ENCODE results near the gene SDC1.
"Not testable (repeated sequence)": the region's sequence is repeated elsewhere in the genome, so short reads cannot be mapped to it uniquely, and the experiment has no call there.

Gene SDC1

GRCh38 chr2:20198796-20199632 is 25.9 kb downstream of the SDC1 start:
- Mint-ChIP-seq H3K9me3 (ENCODE audit: low read depth) (no peaks in the 10 kb centered on the region), H3K27me3 (peaks cover 2% of the 10 kb centered on the region), H3K27ac (no peak overlapping the region), H3K36me3 (no peaks in the 10 kb centered on the region), H3K4me1 (ENCODE audit: low read depth) (no peaks in the 10 kb centered on the region), H3K4me3 (no peak overlapping the region)

DNA sequence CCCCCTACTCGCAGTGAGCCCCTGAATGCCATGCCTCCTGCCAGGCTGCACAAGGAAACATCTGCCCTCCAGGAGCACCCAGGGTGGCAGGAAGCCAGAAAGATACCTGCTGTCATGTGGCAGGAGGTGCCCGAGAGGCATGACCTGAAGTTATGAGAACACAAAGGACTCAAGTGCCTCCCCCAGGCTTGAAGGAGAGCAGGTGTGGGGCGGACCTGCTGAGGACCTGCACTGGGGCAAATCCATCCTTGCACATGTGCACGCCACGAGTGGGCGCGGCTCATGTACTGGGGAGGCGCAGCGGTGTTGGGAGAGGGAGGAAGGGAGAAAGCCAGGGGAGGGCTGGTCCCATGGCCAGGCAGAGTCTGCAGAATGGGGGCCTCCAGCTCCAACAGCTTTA is 26.9 kb downstream of the SDC1 start:
- no peaks in the 10 kb centered on the region for H3K4me1 Mint-ChIP-seq (ENCODE audit: low read depth)
- H3K9me3 Mint-ChIP-seq (ENCODE audit: low read depth) = no peaks in the 10 kb centered on the region
- no peak overlapping the region for H3K27ac Mint-ChIP-seq
- peaks cover 2% of the 10 kb centered on the region for H3K27me3 Mint-ChIP-seq
- no peaks in the 10 kb centered on the region for H3K36me3 Mint-ChIP-seq
- no peak overlapping the region for H3K4me3 Mint-ChIP-seq

DNA sequence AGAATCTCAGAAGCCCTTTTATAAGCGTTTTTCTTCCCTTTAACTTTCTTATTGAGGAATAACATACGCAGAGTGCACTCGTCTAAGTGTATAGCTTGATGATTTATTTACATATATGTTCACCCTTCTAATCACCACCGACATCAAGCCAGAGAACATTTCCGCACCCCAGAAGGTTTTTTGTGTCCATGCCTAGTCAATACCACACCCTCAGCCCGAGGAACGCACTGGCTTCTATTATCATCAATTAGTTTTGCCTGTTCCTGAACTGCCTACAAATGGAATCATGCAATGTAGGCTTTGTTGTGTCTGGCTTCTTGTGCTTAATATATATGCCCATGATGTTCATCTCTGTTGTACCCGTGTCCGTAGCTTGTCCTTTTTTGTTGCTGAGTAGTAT is 27.7 kb downstream of the SDC1 start:
- Mint-ChIP-seq H3K36me3 (no peaks in the 10 kb centered on the region), H3K9me3 (ENCODE audit: low read depth) (no peaks in the 10 kb centered on the region), H3K27ac (no peak overlapping the region), H3K4me1 (ENCODE audit: low read depth) (no peaks in the 10 kb centered on the region), H3K4me3 (no peak overlapping the region), H3K27me3 (peaks cover 2% of the 10 kb centered on the region)

DNA sequence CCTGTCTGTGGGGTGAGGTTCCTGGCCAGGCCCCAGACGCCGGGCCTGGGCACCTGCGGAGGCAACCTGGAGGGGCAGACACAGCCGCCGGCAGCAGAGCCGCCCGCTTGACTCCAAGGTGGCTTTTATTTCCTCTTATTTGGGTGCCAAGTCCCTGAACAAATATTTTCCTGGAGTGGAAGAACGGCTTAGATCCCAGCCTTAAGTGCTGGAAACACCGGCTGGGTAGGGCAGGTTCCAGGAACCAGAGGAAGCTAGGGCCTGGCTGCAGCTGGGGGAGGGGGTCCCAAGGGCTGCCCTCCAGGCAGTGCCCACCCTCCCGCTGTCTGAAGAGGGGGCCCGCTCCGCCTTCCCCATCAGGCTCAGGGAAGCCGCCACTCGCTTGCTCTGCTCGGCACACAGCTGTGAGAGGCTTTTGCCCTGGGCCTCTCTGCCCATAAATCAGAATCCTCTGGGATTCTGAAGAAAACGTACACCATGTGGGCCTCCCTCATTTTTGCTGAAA is 28.2 kb downstream of the SDC1 start:
- no peaks in the 10 kb centered on the region for H3K9me3 Mint-ChIP-seq (ENCODE audit: low read depth)

DNA sequence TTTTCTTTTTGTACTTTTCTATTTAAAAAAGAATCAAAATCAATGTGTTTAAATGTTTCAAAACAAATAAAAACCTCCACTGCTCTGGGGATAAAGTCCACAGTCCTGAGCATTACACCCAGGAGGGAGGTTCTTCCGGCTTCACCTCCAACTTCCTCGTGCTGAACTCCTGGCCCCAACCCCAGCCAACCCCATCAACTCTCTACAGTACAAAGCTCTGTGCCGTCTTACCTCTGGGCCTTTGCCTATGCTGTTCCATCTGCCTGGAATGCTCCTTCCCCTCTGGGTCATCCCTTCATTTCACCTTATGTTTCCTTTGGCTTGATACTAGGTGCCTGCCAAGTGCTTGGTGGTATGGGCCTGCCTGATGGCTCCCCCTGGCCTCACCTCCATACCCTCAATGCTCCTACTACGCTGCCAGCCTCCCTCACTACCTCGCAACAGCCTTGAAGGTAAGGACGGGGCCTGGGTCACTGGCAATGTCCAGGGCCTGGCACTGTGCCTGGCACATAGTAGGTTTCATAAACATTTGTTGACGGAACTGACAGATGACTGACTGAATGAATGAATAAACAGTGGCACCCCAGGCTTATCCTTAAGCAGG is 28.8 kb downstream of the SDC1 start:
- no peak overlapping the region for H3K27ac Mint-ChIP-seq
- H3K9me3 Mint-ChIP-seq (ENCODE audit: low read depth) = no peaks in the 10 kb centered on the region
- peaks cover 2% of the 10 kb centered on the region for H3K27me3 Mint-ChIP-seq
- H3K4me1 Mint-ChIP-seq (ENCODE audit: low read depth) = no peaks in the 10 kb centered on the region
- H3K36me3 Mint-ChIP-seq = no peaks in the 10 kb centered on the region
- H3K4me3 Mint-ChIP-seq = no peak overlapping the region

More for the DNA sequence above, 28.2 kb downstream of the SDC1 start:
- Mint-ChIP-seq H3K4me3 (no peak overlapping the region), H3K4me1 (ENCODE audit: low read depth) (no peaks in the 10 kb centered on the region), H3K36me3 (no peaks in the 10 kb centered on the region), H3K27me3 (peaks cover 2% of the 10 kb centered on the region), H3K27ac (no peak overlapping the region)

GRCh38 chr2:20195431-20196033 is 29.4 kb downstream of the SDC1 start:
- Mint-ChIP-seq H3K4me3 (no peak overlapping the region), H3K27ac (no peak overlapping the region), H3K36me3 (no peaks in the 10 kb centered on the region), H3K9me3 (ENCODE audit: low read depth) (no peaks in the 10 kb centered on the region), H3K27me3 (peaks cover 2% of the 10 kb centered on the region), H3K4me1 (ENCODE audit: low read depth) (no peaks in the 10 kb centered on the region)

GRCh38 chr2:20195016-20195411 is 29.9 kb downstream of the SDC1 start:
- H3K4me3 Mint-ChIP-seq; H3K27me3 Mint-ChIP-seq; H3K36me3 Mint-ChIP-seq; H3K9me3 Mint-ChIP-seq (ENCODE audit: low read depth); H3K27ac Mint-ChIP-seq; H3K4me1 Mint-ChIP-seq (ENCODE audit: low read depth): not testable (repeated sequence)

GRCh38 chr2:20194097-20195015 is 30.6 kb downstream of the SDC1 start:
- Mint-ChIP-seq H3K27ac (no peak overlapping the region), H3K9me3 (ENCODE audit: low read depth) (no peaks in the 10 kb centered on the region), H3K36me3 (no peaks in the 10 kb centered on the region), H3K27me3 (peaks cover 2% of the 10 kb centered on the region), H3K4me1 (ENCODE audit: low read depth) (no peaks in the 10 kb centered on the region), H3K4me3 (no peak overlapping the region)

DNA sequence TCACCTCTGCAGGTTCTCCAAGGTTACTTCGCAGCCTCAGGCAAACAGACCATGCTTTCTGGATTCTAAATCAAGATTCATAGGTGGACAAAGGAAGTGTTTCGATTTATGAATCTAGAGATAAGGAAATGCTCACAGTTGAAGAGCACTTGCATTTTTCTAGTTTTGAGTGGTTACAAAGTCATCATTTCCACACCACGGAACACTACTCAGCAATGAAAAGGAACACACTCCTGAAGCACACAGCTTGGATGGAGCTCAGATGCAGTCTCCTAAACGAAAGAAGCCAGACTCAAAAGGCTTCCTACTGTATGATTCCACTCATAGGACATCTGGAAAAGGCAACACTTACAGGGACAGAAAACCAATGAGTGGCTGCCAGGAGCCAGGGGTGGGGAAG is 31.7 kb downstream of the SDC1 start:
- no peak overlapping the region for H3K4me3 Mint-ChIP-seq
- H3K27me3 Mint-ChIP-seq = no peaks in the 10 kb centered on the region
- no peaks in the 10 kb centered on the region for H3K4me1 Mint-ChIP-seq (ENCODE audit: low read depth)
- H3K27ac Mint-ChIP-seq = no peak overlapping the region
- H3K9me3 Mint-ChIP-seq (ENCODE audit: low read depth) = no peaks in the 10 kb centered on the region
- H3K36me3 Mint-ChIP-seq = no peaks in the 10 kb centered on the region

DNA sequence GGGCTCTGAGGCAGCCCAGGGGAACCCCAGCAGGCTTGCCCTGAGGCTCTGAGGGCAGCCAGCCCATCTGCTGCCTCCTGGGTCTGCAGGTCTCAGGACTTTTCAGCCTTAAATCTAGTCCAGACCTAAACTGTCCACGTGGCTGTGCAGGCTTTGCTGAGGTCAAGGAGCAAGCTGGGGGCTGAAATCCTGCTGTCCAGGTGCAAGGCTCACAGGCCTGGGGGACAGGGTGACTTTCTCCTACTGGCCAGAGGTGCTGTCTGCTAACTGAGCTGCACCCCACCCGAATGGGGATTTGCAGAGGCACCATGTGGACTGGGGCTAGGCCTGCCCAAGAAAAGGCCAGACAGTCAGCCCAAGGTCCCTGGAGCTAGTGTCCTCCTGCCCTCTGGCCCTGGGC is 32.1 kb downstream of the SDC1 start:
- Mint-ChIP-seq H3K9me3 (ENCODE audit: low read depth) (no peaks in the 10 kb centered on the region), H3K4me1 (ENCODE audit: low read depth) (no peaks in the 10 kb centered on the region), H3K27ac (no peak overlapping the region), H3K4me3 (no peak overlapping the region), H3K36me3 (no peaks in the 10 kb centered on the region), H3K27me3 (no peaks in the 10 kb centered on the region)

GRCh38 chr2:20191714-20192569 is 33.0 kb downstream of the SDC1 start:
- Mint-ChIP-seq H3K27ac (no peak overlapping the region), H3K27me3 (no peaks in the 10 kb centered on the region)

DNA sequence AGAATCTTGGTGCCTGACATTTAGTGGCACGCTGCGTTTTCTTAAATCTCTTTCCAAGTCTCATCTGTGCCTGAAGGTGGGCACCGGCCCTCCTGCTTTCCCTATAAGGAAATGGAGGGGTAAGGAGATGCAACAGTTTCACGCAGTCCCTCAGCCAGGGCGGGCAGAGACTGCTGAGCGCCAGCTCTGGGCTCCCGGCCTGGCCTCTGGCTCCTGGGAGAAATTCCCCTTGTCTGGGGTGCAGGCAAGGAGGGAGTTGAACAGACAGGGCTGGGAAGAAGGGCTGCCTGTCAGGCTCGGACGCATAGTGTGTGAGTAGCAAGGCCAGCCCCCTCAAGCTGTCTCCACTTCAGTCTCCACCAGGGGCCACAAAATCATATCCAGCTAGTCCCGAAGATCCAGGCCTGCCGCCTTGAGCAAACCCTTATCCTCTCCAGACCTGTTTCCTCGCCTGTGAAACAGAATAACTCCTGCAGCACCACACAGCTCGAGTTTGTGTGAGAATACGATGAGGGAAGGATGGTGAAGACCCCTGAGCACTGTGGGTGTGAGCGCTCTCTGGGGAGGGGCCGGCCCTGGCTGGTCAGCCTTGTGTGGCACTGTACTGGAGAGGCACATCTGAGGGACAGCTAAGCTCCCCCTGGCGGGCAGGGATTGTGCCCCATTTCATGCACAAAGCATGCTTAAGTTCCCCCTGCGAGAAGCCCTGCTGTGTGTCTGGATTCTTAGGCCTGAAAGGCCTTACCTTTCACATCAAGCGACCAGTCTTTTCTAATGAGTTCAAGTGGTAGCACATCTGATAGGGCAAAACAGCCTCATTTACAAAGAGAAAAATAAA is 33.8 kb downstream of the SDC1 start:
- Mint-ChIP-seq H3K27me3 (no peaks in the 10 kb centered on the region), H3K27ac (no peak overlapping the region), H3K36me3 (no peaks in the 10 kb centered on the region), H3K9me3 (ENCODE audit: low read depth) (no peaks in the 10 kb centered on the region), H3K4me3 (no peak overlapping the region), H3K4me1 (ENCODE audit: low read depth) (no peaks in the 10 kb centered on the region)

More at GRCh38 chr2:20191714-20192569, 33.0 kb downstream of the SDC1 start:
- no peaks in the 10 kb centered on the region for H3K9me3 Mint-ChIP-seq (ENCODE audit: low read depth)
- H3K4me3 Mint-ChIP-seq = no peak overlapping the region
- H3K4me1 Mint-ChIP-seq (ENCODE audit: low read depth) = no peaks in the 10 kb centered on the region
- no peaks in the 10 kb centered on the region for H3K36me3 Mint-ChIP-seq

DNA sequence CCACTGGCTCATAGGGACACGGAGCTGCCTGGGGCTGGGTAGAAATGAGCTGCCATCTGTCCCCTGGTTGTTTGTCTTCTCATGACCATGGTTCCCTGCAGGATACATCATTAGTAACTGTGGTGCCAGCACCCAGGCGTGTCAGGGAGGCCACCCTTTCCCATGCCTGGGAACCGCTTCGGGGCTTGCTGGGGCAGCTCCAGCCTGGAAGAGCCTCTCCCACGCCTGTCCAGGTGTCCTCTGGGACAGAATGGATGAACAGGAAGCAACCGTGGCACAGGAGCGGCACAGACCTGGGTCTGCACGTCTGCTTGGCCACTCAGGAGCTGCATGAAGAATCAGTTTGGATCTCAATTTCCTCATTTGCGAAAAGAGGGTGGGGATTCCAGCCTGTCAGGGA is 34.8 kb downstream of the SDC1 start:
- Mint-ChIP-seq H3K27ac (no peak overlapping the region), H3K4me1 (ENCODE audit: low read depth) (no peaks in the 10 kb centered on the region), H3K36me3 (no peaks in the 10 kb centered on the region), H3K27me3 (no peaks in the 10 kb centered on the region), H3K9me3 (ENCODE audit: low read depth) (no peaks in the 10 kb centered on the region), H3K4me3 (no peak overlapping the region)
